HG03039 (cell line): Measurements from ENCODE around the gene MACROD2.

ENCODE experiments used
- ATAC-seq: cut with Tn5 transposase; IDR thresholded peaks from one replicate; pipeline ENCODE4 v1.9.1; 2021; ENCODE audit warnings: mild to moderate bottlenecking, moderate library complexity; ENCODE audit not compliant: unreplicated experiment

The MACROD2 gene

GRCh38 chr20:14632906-14633305 lies 637.6 kb downstream of the MACROD2 start:
- ATAC-seq: no peak

- ATAC-seq: no peak
Measured at GRCh38 chr20:14633507-14633906, 638.2 kb downstream of the MACROD2 start.

GRCh38 chr20:14634665-14635064 lies 639.3 kb downstream of the MACROD2 start:
- ATAC-seq: no peak

- ATAC-seq: no peak
Measured at GRCh38 chr20:14637441-14637840, 642.1 kb downstream of the MACROD2 start.

- no peak for ATAC-seq
Measured at GRCh38 chr20:14643146-14643545, 647.8 kb downstream of the MACROD2 start.

GRCh38 chr20:14643556-14643955 lies 648.2 kb downstream of the MACROD2 start:
- ATAC-seq: no peak

GRCh38 chr20:14644306-14645097 lies 649.2 kb downstream of the MACROD2 start:
- ATAC-seq: no peak

GRCh38 chr20:14647016-14647415 lies 651.7 kb downstream of the MACROD2 start:
- no peak for ATAC-seq

GRCh38 chr20:14649662-14650061 lies 654.3 kb downstream of the MACROD2 start:
- ATAC-seq: no peak

- ATAC-seq: no peak
Measured at GRCh38 chr20:14657266-14658005, 662.1 kb downstream of the MACROD2 start.

GRCh38 chr20:14664101-14664500 lies 668.8 kb downstream of the MACROD2 start:
- ATAC-seq: no peak

- ATAC-seq: no peak
Measured at GRCh38 chr20:14666696-14667095, 671.4 kb downstream of the MACROD2 start.

GRCh38 chr20:14667226-14667625 lies 671.9 kb downstream of the MACROD2 start:
- no peak for ATAC-seq

- no peak for ATAC-seq
Measured at GRCh38 chr20:14672066-14672465, 676.8 kb downstream of the MACROD2 start.

- ATAC-seq: no peak
Measured at GRCh38 chr20:14673164-14673563, 677.8 kb downstream of the MACROD2 start.

- no peak for ATAC-seq
Measured at GRCh38 chr20:14677455-14677854, 682.1 kb downstream of the MACROD2 start.

- ATAC-seq: no peak
Measured at GRCh38 chr20:14685183-14685582, 689.9 kb downstream of the MACROD2 start.

GRCh38 chr20:14687313-14687712 lies 692.0 kb downstream of the MACROD2 start:
- no peak for ATAC-seq

- no peak for ATAC-seq
Measured at GRCh38 chr20:14688005-14688404, 692.7 kb downstream of the MACROD2 start.

- ATAC-seq: no peak
Measured at GRCh38 chr20:14691994-14692393, 696.7 kb downstream of the MACROD2 start.

GRCh38 chr20:14696478-14696877 lies 701.2 kb downstream of the MACROD2 start:
- no peak for ATAC-seq

- ATAC-seq: no peak
Measured at GRCh38 chr20:14696937-14697336, 701.6 kb downstream of the MACROD2 start.
